ENCODE data around the gene CYP4F3. TPM values are rescaled to one million over a fixed set of nuclear protein-coding genes. Genes with fewer than 3 reads are reported as not detected.

CYP4F3 gene
- total and polyA plus RNA-seq, 2 of the 13 experiments (the other 11 are each of a cell fraction or from before 2014, with no cell fraction given): 17.8 to 22.8 TPM

DNA sequence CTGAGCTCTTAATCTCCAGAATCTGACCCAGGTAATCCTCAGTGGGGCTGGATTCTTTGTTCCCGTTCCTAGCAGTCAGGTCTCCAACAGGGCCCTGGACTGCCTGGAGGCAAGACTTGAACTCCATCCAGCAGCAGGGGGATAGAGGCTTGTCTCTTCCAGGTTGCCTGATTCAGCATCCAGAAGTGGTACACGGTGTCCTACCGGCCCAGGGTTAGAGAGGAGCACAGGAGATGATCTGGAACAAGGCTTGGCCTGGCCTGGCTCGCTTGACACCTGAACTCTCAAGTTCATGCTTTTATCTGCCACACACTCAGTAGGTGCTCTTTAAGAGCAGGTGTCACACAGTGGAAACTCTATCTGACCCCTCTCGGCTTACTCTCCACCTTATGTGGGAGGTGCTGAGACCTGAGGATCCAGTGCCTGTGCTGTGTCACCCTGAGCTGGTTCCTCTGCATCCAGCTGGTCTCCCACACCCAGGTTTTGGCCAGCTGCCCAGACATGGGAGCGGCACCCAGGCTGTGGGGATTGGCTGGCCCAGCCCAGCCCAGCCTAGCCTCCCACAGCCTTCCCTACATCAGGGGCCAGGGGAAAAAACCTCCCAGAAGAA is at the start of gene CYP4F3 (continued):
- TF ChIP-seq, protein P1, sequence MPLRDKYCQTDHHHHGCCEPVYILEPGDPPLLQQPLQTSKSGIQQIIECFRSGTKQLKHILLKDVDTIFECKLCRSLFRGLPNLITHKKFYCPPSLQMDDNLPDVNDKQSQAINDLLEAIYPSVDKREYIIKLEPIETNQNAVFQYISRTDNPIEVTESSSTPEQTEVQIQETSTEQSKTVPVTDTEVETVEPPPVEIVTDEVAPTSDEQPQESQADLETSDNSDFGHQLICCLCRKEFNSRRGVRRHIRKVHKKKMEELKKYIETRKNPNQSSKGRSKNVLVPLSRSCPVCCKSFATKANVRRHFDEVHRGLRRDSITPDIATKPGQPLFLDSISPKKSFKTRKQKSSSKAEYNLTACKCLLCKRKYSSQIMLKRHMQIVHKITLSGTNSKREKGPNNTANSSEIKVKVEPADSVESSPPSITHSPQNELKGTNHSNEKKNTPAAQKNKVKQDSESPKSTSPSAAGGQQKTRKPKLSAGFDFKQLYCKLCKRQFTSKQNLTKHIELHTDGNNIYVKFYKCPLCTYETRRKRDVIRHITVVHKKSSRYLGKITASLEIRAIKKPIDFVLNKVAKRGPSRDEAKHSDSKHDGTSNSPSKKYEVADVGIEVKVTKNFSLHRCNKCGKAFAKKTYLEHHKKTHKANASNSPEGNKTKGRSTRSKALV (CRISPR knock-in tag; IDR thresholded peaks at IDR 0.05): no peak
- TF ChIP-seq TCF7L2 (IDR thresholded peaks at IDR 0.05; ENCODE audit: low read depth, low read length): no peak
- TF ChIP-seq ZNF432 (CRISPR knock-in tag; IDR thresholded peaks at IDR 0.05; ENCODE audit: borderline replicate concordance): no peak
- TF ChIP-seq, protein P2, sequence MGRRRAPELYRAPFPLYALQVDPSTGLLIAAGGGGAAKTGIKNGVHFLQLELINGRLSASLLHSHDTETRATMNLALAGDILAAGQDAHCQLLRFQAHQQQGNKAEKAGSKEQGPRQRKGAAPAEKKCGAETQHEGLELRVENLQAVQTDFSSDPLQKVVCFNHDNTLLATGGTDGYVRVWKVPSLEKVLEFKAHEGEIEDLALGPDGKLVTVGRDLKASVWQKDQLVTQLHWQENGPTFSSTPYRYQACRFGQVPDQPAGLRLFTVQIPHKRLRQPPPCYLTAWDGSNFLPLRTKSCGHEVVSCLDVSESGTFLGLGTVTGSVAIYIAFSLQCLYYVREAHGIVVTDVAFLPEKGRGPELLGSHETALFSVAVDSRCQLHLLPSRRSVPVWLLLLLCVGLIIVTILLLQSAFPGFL (CRISPR knock-in tag; IDR thresholded peaks at IDR 0.05): no peak
- TF ChIP-seq, protein P3, sequence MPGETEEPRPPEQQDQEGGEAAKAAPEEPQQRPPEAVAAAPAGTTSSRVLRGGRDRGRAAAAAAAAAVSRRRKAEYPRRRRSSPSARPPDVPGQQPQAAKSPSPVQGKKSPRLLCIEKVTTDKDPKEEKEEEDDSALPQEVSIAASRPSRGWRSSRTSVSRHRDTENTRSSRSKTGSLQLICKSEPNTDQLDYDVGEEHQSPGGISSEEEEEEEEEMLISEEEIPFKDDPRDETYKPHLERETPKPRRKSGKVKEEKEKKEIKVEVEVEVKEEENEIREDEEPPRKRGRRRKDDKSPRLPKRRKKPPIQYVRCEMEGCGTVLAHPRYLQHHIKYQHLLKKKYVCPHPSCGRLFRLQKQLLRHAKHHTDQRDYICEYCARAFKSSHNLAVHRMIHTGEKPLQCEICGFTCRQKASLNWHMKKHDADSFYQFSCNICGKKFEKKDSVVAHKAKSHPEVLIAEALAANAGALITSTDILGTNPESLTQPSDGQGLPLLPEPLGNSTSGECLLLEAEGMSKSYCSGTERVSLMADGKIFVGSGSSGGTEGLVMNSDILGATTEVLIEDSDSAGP (CRISPR knock-in tag; IDR thresholded peaks at IDR 0.05; ENCODE audit: borderline replicate concordance): peak; percentile 75
- TF ChIP-seq JDP2 (CRISPR knock-in tag; IDR thresholded peaks at IDR 0.05; ENCODE audit: borderline replicate concordance): no peak
- TF ChIP-seq STAG1 (CRISPR knock-in tag; IDR thresholded peaks at IDR 0.05): no peak
- no peak for TF ChIP-seq ZNF546 (CRISPR knock-in tag; conservative IDR thresholded peaks at IDR 0.05)
- TF ChIP-seq, protein P4, sequence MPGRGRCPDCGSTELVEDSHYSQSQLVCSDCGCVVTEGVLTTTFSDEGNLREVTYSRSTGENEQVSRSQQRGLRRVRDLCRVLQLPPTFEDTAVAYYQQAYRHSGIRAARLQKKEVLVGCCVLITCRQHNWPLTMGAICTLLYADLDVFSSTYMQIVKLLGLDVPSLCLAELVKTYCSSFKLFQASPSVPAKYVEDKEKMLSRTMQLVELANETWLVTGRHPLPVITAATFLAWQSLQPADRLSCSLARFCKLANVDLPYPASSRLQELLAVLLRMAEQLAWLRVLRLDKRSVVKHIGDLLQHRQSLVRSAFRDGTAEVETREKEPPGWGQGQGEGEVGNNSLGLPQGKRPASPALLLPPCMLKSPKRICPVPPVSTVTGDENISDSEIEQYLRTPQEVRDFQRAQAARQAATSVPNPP (CRISPR knock-in tag; IDR thresholded peaks at IDR 0.05): no peak
- TF ChIP-seq, protein P5, sequence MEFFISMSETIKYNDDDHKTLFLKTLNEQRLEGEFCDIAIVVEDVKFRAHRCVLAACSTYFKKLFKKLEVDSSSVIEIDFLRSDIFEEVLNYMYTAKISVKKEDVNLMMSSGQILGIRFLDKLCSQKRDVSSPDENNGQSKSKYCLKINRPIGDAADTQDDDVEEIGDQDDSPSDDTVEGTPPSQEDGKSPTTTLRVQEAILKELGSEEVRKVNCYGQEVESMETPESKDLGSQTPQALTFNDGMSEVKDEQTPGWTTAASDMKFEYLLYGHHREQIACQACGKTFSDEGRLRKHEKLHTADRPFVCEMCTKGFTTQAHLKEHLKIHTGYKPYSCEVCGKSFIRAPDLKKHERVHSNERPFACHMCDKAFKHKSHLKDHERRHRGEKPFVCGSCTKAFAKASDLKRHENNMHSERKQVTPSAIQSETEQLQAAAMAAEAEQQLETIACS (CRISPR knock-in tag; IDR thresholded peaks at IDR 0.05): no peak
- TF ChIP-seq ARNT2 (CRISPR knock-in tag; IDR thresholded peaks at IDR 0.05; ENCODE audit: low read depth): no peak
- TF ChIP-seq REXO4 (CRISPR knock-in tag; IDR thresholded peaks at IDR 0.05; ENCODE audit: borderline replicate concordance): no peak
- TF ChIP-seq ZSCAN22 (CRISPR knock-in tag; IDR thresholded peaks at IDR 0.05): no peak
- 0 out of 2 replicates have a peak, but pooled peaks have one; percentile 7 for TF ChIP-seq ZNF124 (CRISPR knock-in tag; IDR thresholded peaks at IDR 0.05)
- no peak for TF ChIP-seq ZNF446 (CRISPR knock-in tag; IDR thresholded peaks at IDR 0.05)
- no peak for TF ChIP-seq ZNF343 (CRISPR knock-in tag; IDR thresholded peaks at IDR 0.05)
- TF ChIP-seq RCOR2 (CRISPR knock-in tag; IDR thresholded peaks at IDR 0.05): no peak
- TF ChIP-seq PHB2 (IDR thresholded peaks at IDR 0.05; ENCODE audit: partially characterized antibody): no peak
- no peak for TF ChIP-seq ZNF790 (CRISPR knock-in tag; IDR thresholded peaks at IDR 0.05; ENCODE audit: borderline replicate concordance)
- no peak for TF ChIP-seq ZNF678 (CRISPR knock-in tag; IDR thresholded peaks at IDR 0.05)
- TF ChIP-seq, protein P6, sequence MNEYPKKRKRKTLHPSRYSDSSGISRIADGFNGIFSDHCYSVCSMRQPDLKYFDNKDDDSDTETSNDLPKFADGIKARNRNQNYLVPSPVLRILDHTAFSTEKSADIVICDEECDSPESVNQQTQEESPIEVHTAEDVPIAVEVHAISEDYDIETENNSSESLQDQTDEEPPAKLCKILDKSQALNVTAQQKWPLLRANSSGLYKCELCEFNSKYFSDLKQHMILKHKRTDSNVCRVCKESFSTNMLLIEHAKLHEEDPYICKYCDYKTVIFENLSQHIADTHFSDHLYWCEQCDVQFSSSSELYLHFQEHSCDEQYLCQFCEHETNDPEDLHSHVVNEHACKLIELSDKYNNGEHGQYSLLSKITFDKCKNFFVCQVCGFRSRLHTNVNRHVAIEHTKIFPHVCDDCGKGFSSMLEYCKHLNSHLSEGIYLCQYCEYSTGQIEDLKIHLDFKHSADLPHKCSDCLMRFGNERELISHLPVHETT (CRISPR knock-in tag; conservative IDR thresholded peaks at IDR 0.05): no peak
- no peak for TF ChIP-seq ZNF883 (CRISPR knock-in tag; IDR thresholded peaks at IDR 0.05; ENCODE audit: not compliant biosample characterization)
- TF ChIP-seq PHF5A (CRISPR knock-in tag; IDR thresholded peaks at IDR 0.05; ENCODE audit: low read depth, unreplicated experiment): no peak

Measured in HepG2 (cell line).